ENCODE data around the gene CCDC201.

The CCDC201 gene

GRCh38 chr7:45889367-45890067, 16.6 kb upstream of the CCDC201 start:
- Mint-ChIP-seq H3K4me3 (no peak overlapping the region), H3K36me3 (no peaks in the 10 kb centered on the region), H3K27me3 (peaks cover 27% of the 10 kb centered on the region), H3K27ac (no peak overlapping the region), H3K4me1 (no peaks in the 10 kb centered on the region), H3K9me3 (no peaks in the 10 kb centered on the region)
- ATAC-seq (ENCODE audit: low read depth) (no peak), DNase-seq (ENCODE audit: low spot score in 2 of 2) (no peak)

- DNase-seq (ENCODE audit: low spot score in 2 of 2) (no peak), ATAC-seq (ENCODE audit: low read depth) (no peak)
- no peaks in the 10 kb centered on the region for H3K4me1 Mint-ChIP-seq
- peaks cover 25% of the 10 kb centered on the region for H3K27me3 Mint-ChIP-seq
- H3K4me3 Mint-ChIP-seq, result no peak overlapping the region
- H3K9me3 Mint-ChIP-seq, result no peaks in the 10 kb centered on the region
- H3K27ac Mint-ChIP-seq, result no peak overlapping the region
- H3K36me3 Mint-ChIP-seq, result no peaks in the 10 kb centered on the region
Observed at GRCh38 chr7:45888993-45889366, 16.1 kb upstream of the CCDC201 start.

- Mint-ChIP-seq H3K27ac (no peak within 1 kb of the TSS), H3K4me3 (no peak within 1 kb of the TSS), H3K36me3 (no peaks in the 10 kb centered on the region), H3K27me3 (peaks cover 23% of the 10 kb centered on the region), H3K4me1 (no peaks in the 10 kb centered on the region), H3K9me3 (no peaks in the 10 kb centered on the region)
- ATAC-seq (ENCODE audit: low read depth) (no peak), DNase-seq (ENCODE audit: low spot score in 2 of 2) (no peak)
Observed at GRCh38 chr7:45888185-45888992, 15.5 kb upstream of the CCDC201 start, which contains the start of gene IGFBP1. TSS of gene IGFBP1 (plus strand) at chr7:45888488. CDS start at chr7:45888653, 165 bp downstream.

DNA sequence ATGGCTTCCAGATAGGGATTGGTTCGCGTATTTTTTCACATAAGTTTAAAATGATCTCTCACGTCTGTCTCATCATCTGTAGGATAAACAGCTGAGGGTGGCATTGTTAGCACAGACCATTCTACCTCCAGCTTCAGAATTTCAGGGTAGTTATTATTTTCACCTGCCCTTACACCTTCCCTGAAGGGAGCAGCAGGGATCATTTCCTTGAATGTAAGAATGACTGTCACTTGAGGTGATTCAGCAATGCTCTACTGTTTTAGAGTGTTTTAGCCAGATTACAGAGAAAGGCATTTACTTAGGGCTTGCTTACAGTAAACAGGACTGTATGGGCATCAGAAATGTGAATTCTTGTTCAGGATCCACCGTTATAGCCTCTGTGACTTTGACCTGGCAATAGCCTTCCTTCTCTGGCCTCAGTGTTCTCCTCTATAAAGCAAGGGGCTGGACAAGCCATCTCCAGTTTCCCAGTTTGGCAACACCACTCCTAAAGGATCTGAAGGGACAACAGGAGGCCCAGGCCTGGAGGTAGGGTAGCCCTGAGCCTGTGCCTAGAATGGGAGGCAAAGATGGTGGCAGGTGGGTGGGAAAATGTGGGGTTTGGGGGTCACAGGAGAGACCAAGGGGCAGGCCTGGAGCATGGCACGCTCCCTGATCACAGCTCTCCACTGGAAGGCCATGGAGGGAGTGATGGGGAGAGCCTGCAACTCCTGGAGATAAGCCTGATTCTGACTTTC, 14.2 kb upstream of the CCDC201 start:
- ATAC-seq (ENCODE audit: low read depth), result no peak
- no peak for DNase-seq (ENCODE audit: low spot score in 2 of 2)
- Mint-ChIP-seq H3K27ac (no peak overlapping the region), H3K27me3 (peaks cover 28% of the 10 kb centered on the region), H3K36me3 (no peaks in the 10 kb centered on the region), H3K4me3 (no peak overlapping the region), H3K9me3 (no peaks in the 10 kb centered on the region), H3K4me1 (no peaks in the 10 kb centered on the region)

DNA sequence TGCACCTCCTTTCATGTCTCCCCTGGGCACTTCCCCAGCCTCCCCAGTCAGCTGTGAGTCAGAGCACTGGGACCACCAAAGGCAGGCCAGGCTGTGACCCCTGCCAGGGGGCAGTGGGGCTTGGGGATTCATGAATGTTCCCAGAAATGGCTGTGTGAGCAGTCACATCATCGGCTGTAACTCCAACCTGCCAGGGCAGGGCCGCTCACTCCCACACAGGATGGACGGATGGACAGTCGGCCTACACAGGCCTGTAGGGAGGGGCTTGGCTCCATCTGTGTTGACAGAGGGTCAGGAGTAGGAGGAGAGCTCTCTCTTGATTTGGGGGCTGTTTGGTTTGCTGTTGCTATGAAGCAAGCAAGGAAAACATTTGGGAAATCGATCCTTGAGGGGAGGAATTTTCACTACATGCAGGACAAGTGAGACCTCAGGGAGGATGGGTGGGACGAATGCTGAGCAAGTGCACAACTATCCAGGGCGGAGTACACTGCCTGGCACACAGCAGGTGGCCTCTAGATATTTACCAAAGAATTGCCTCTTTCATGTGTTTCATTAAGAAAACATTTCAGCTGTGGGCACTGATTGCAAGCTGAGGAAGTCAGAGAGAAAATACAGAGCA, 12.5 kb upstream of the CCDC201 start:
- H3K9me3 Mint-ChIP-seq, result no peaks in the 10 kb centered on the region
- H3K4me1 Mint-ChIP-seq, result no peaks in the 10 kb centered on the region
- no peak overlapping the region for H3K27ac Mint-ChIP-seq
- peaks cover 28% of the 10 kb centered on the region for H3K27me3 Mint-ChIP-seq
- no peak for ATAC-seq (ENCODE audit: low read depth)
- DNase-seq (ENCODE audit: low spot score in 2 of 2), result no peak
- H3K36me3 Mint-ChIP-seq, result no peaks in the 10 kb centered on the region
- no peak overlapping the region for H3K4me3 Mint-ChIP-seq

GRCh38 chr7:45884136-45884535, 11.3 kb upstream of the CCDC201 start:
- Mint-ChIP-seq H3K9me3 (peaks cover 2% of the 10 kb centered on the region), H3K4me3 (no peak overlapping the region), H3K36me3 (no peaks in the 10 kb centered on the region), H3K27me3 (peaks cover 23% of the 10 kb centered on the region), H3K4me1 (no peaks in the 10 kb centered on the region), H3K27ac (no peak overlapping the region)
- ATAC-seq (ENCODE audit: low read depth) (no peak), DNase-seq (ENCODE audit: low spot score in 2 of 2) (no peak)

GRCh38 chr7:45882465-45882810, 9.6 kb upstream of the CCDC201 start:
- no peak overlapping the region for H3K4me3 Mint-ChIP-seq
- peaks cover 2% of the 10 kb centered on the region for H3K9me3 Mint-ChIP-seq
- no peaks in the 10 kb centered on the region for H3K4me1 Mint-ChIP-seq
- peaks cover 22% of the 10 kb centered on the region for H3K27me3 Mint-ChIP-seq
- no peak overlapping the region for H3K27ac Mint-ChIP-seq
- H3K36me3 Mint-ChIP-seq, result no peaks in the 10 kb centered on the region
- no peak for ATAC-seq (ENCODE audit: low read depth)
- DNase-seq (ENCODE audit: low spot score in 2 of 2), result no peak

GRCh38 chr7:45881759-45882464, 9.0 kb upstream of the CCDC201 start:
- H3K4me3 Mint-ChIP-seq, result no peak overlapping the region
- H3K36me3 Mint-ChIP-seq, result no peaks in the 10 kb centered on the region
- ATAC-seq (ENCODE audit: low read depth) (no peak), DNase-seq (ENCODE audit: low spot score in 2 of 2) (no peak)
- peaks cover 4% of the 10 kb centered on the region for H3K9me3 Mint-ChIP-seq
- no peak overlapping the region for H3K27ac Mint-ChIP-seq
- H3K27me3 Mint-ChIP-seq, result peaks cover 19% of the 10 kb centered on the region
- H3K4me1 Mint-ChIP-seq, result no peaks in the 10 kb centered on the region

GRCh38 chr7:45881280-45881758, 8.4 kb upstream of the CCDC201 start:
- H3K27me3 Mint-ChIP-seq, result peaks cover 17% of the 10 kb centered on the region
- H3K27ac Mint-ChIP-seq, result no peak overlapping the region
- H3K4me1 Mint-ChIP-seq, result no peaks in the 10 kb centered on the region
- no peak for DNase-seq (ENCODE audit: low spot score in 2 of 2)
- no peak overlapping the region for H3K4me3 Mint-ChIP-seq
- H3K9me3 Mint-ChIP-seq, result peaks cover 4% of the 10 kb centered on the region
- no peaks in the 10 kb centered on the region for H3K36me3 Mint-ChIP-seq
- ATAC-seq (ENCODE audit: low read depth), result no peak

DNA sequence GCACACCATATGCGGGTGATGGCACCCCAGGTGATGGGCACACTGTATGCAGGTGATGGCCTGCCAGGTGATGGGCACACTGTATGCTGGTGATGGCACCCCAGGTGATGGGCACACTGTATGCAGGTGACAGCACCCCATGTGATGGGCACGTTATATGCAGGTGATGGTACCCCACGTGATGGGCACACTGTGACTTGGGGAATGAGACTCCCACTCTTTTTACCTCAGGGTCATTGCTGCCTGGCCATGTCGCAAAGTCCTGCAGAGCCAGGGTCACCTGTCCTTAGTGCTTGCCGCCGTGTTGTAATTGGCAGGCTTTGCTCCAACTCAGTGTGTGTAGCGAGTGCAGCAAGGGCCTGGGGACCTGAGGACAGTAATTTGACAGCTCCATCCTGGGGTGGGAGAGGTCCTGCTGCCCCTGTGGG, 7.6 kb upstream of the CCDC201 start:
- Mint-ChIP-seq H3K4me1 (no peaks in the 10 kb centered on the region), H3K4me3 (no peak overlapping the region), H3K27me3 (peaks cover 15% of the 10 kb centered on the region), H3K9me3 (peaks cover 4% of the 10 kb centered on the region), H3K36me3 (no peaks in the 10 kb centered on the region), H3K27ac (no peak overlapping the region)
- DNase-seq (ENCODE audit: low spot score in 2 of 2) (no peak), ATAC-seq (ENCODE audit: low read depth) (no peak)

DNA sequence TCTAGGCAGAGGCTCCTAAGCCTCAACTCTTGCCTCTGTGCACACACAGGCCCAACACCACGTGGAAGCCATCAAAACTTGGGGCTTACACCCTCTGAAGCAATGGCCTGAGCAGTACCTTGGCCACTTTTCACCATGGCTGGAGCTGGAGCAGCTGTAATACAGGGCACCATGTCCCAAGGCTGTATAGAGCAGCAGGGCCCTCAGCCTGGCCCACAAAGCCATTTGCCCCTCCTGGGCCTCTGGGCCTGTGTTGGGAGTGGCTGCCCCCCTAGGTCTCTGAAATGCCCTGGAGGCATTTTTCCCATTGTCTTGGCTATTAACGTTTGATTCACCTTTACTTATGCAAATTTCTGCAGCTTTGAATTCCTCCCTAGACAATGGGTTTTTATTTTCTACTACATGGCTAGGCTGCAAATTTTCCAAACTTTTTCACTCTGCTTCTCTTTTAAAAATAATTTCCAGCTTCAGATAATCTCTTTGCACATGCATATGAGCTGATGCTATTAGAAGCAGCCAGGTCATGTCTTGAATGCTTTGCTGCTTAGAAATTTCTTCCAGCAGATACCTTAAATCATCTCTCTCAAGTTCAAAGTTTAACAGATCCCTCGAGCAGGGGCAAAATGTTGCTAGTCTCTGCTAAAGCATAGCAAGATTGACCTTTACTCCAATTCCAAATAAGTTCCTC, 5.7 kb upstream of the CCDC201 start:
- peaks cover 4% of the 10 kb centered on the region for H3K9me3 Mint-ChIP-seq
- ATAC-seq (ENCODE audit: low read depth) (no peak), DNase-seq (ENCODE audit: low spot score in 2 of 2) (no peak)
- H3K36me3 Mint-ChIP-seq, result no peaks in the 10 kb centered on the region
- no peak overlapping the region for H3K4me3 Mint-ChIP-seq
- no peaks in the 10 kb centered on the region for H3K4me1 Mint-ChIP-seq
- H3K27ac Mint-ChIP-seq, result no peak overlapping the region
- H3K27me3 Mint-ChIP-seq, result peaks cover 5% of the 10 kb centered on the region

- DNase-seq (ENCODE audit: low spot score in 2 of 2) (no peak), ATAC-seq (ENCODE audit: low read depth) (no peak)
- no peaks in the 10 kb centered on the region for H3K36me3 Mint-ChIP-seq
- H3K27me3 Mint-ChIP-seq, result peaks cover 2% of the 10 kb centered on the region
- H3K9me3 Mint-ChIP-seq, result peaks cover 4% of the 10 kb centered on the region
- H3K4me1 Mint-ChIP-seq, result no peaks in the 10 kb centered on the region
- no peak overlapping the region for H3K27ac Mint-ChIP-seq
- no peak overlapping the region for H3K4me3 Mint-ChIP-seq
Observed at GRCh38 chr7:45876519-45876918, 3.6 kb upstream of the CCDC201 start.
